GM10266 (cell line): ENCODE results near the gene DYSF.

ENCODE experiments used
- DNase-seq: peaks from one replicate; pipeline ENCODE4 v3.0.0; 2012; ENCODE audit errors: extremely low spot score
- TF ChIP-seq, protein P1 (sequence below): IDR thresholded peaks from 2 replicates; pipeline ENCODE4 v1.5.1; 2012; ENCODE audit warnings: mild to moderate bottlenecking, low read depth; ENCODE audit not compliant: control insufficient read depth, insufficient read depth; ENCODE audit errors: missing control alignments

Gene DYSF

DNA sequence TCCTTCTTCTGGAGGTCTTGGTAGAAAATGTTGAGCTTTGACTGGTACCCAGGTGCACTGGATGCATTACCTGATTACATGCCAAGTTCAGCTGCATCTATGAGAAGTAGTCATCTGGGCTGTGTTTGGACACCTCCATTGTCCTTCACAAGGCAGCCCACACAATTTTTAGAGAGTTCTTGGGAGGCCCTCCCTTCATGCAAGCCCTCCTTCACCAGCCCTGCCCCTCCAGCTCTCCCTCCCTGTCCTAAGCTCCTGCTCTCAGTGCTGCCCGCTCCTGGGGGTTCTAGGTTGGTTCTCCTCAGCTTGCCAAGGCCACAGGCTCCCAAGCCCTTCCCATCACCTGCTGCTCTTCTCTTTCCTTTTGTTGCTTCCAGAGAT lies 148.7 kb downstream of the DYSF start:
- no peak for DNase-seq
- TF ChIP-seq, protein P1, sequence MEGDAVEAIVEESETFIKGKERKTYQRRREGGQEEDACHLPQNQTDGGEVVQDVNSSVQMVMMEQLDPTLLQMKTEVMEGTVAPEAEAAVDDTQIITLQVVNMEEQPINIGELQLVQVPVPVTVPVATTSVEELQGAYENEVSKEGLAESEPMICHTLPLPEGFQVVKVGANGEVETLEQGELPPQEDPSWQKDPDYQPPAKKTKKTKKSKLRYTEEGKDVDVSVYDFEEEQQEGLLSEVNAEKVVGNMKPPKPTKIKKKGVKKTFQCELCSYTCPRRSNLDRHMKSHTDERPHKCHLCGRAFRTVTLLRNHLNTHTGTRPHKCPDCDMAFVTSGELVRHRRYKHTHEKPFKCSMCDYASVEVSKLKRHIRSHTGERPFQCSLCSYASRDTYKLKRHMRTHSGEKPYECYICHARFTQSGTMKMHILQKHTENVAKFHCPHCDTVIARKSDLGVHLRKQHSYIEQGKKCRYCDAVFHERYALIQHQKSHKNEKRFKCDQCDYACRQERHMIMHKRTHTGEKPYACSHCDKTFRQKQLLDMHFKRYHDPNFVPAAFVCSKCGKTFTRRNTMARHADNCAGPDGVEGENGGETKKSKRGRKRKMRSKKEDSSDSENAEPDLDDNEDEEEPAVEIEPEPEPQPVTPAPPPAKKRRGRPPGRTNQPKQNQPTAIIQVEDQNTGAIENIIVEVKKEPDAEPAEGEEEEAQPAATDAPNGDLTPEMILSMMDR, result no peak

DNA sequence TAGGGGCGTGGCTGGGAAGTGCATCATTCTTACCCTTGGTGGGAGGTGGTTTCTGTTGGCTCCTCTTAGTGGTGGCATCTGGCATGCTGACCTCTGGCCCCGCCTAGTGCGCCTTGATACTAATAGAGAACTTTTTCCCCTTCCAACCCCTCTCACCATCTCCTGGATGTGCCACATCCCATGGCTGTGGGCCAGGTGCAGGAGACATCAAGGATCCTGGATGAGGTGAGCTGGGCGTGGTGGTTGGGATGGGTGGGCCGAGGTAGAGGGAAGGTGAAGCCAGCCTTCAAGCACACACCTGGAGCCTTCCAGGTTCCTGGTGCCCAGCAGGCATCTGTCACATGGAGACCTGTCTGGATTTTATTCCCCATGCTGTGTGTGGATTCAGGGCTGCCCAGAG lies 149.2 kb downstream of the DYSF start:
- TF ChIP-seq, protein P1, result no peak
- DNase-seq, result no peak

DNA sequence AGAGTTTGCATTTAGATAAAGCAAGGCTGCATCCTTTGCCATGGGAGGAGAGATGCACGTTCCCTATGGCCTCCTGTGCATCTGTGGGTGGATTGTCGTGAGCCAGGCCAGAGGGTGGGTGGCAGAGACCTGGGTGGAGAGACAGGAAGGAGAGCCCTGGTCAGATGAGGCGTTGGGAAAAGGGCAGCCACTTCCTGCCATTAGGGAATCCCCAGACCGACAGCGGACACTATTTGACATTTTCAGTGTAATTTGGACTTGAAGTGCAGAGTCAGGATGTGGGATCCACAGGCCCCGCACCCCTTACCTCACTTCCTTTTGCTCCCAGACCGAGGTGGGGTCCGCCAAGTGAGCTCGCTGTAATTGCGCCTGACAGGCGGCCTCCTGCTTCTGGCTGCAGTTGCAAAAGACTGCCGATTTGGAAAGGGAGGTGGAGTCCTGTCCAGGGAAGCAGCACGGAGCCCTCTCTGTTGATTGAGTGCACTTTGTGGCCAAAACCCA lies 150.0 kb downstream of the DYSF start:
- no peak for DNase-seq
- TF ChIP-seq, protein P1, result no peak

DNA sequence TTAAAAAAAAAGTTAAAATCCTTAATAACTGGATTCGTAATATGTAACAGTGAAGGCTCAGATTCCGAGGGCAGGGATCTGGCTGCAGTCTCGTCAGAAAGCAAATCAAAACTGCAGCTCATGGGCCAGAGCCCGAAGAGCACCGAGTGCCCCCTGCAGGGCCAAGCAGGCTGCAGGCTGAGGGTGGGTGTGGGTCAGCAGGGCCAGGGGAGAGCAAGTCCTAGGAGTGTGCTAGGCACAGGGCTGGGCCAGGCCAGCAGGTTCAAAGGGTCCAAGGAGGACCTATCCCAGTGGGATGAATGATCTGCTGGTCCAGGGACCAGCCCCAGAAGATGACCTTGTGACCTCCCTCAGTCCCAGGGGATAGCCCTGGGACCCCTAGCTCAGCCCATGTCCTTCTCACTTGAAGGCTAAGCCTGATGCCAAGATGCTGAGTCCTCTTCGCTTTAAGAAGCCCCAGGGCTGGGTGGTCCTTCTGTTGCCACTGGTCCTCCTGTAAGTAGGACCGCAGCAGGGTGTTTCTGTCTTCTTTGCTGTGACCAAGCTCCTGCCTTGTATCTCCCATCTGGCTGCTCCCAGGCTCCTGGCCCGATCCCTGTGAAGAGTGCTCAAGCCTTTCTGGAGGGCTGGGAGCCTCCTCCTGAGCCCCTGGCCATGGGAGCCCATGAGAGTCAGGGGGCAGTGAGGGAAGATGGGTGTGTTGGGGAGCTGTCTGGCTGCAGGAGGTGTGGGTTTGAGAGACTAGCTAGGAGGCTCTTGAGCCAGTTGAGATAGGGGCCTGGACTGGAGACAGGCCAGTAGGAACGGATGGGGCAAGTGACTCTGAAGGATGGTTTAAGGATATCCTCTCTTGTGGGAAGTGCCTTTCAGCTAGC lies 150.7 kb downstream of the DYSF start:
- DNase-seq, result no peak
- TF ChIP-seq, protein P1, result no peak

DNA sequence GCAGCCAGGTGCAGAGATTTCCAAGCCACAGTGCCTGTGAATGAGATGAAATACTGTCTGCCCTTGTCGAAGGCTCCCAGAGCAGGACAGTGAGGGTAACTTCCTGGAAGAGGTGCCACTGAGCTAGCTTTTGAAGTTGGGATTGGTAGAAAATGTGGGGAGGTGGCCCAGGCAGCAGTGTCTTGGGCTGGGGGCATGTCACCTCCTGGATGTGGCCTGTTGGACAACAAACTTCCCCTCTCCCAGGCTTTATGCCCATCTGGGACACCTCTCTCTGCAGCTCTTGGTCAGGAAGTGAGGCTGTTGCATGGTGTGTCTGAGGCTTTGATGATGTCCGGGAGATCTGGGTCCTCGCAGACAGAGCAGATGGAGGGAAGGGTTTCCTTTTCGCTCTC lies 151.4 kb downstream of the DYSF start:
- DNase-seq, result no peak
- TF ChIP-seq, protein P1, result no peak

DNA sequence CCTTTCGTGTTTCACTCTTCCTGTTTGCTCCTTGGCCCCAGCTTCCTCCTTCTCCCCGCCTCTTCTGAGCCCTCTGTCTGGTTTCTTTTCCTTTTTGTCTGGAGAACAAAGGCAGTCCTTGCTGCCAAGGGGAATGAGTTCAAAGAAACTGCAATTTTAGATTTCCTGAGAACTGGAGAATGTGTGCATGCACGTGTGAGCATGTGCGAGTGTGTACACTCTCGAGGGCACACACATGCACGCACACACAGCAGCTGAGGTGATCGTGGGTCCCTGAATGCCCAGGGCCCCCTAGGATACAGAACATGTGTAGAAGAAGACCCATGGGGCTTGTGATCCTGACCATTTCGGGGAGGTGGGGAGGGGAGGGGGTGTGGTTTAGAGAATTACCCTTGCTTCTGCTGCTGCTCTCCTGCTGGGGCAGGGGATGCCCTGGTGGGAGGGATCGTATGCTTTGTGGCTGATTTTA lies 151.8 kb downstream of the DYSF start:
- TF ChIP-seq, protein P1, result no peak
- no peak for DNase-seq

DNA sequence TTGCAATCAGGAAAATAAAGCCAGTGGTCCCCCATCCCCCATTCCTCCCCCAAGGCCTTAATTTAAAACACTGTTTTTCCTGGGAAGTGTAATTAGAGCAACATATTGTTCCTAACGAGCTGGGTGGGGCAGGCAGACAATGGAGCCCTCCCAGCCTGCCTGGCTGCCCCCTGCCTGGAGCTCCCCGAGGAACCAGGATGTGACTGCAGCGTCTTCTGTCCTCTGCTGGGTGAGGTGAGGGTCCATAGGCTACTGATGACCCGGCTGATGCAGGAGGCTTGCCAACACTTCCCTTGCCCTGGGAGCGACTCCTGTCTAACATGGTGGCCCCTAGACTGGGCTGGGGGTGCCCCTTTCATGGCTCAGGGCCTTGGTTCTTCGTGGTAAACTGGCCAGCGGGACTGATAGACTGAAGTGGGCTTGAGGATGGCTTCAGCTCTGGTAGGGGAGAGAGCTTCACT lies 152.4 kb downstream of the DYSF start:
- TF ChIP-seq, protein P1, result no peak
- DNase-seq, result no peak
